KG1 (cell line): ENCODE measurements around the gene C19orf12.

Source experiments
- DNase-seq: peaks from one replicate; lab custom pipeline; 2025; lab: John Stamatoyannopoulos, UW

C19orf12 gene

GRCh38 chr19:29695765-29696564 lies 19.1 kb downstream of the C19orf12 start:
- DNase-seq: no peak

- DNase-seq: no peak
Measured at GRCh38 chr19:29694669-29695627, 20.1 kb downstream of the C19orf12 start.

DNA sequence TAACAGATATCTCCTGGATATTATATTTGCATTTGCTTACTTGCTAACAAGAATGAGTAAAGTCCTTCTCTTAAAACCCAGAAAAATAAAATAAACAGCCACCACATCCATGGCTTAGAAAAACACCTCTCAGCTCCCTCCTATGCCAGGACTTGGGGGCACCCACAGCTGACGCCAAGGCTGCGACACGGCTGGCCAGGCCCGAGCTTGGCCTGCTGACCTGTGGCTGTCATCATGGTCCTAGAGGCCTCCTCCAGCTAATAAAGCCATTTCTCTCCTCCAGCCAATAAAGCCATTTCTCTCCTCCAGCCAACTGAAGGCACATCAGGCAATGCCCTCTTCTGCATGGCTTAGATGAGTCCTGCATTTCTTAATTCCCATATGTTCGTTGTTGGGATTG lies 20.9 kb downstream of the C19orf12 start:
- no peak for DNase-seq

DNA sequence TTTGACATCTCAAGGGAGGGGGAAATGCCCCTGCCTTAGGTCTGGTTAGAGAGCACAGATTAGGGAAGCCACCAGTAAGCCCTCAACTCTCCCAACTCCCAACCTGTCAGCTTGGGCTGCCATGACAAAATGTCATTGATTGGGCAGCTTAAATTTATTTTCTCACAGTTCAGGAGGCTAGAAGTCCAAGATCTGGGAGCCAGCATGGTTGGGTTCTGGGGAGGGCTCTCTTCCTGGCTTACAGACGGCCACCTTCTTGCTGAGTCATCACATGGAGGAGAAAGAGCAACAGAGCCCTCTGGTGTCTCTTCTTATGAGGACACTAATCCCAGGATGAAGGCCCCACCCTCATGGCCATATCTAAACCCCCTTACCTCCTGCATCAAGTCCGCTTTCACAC lies 24.2 kb downstream of the C19orf12 start:
- no peak for DNase-seq

DNA sequence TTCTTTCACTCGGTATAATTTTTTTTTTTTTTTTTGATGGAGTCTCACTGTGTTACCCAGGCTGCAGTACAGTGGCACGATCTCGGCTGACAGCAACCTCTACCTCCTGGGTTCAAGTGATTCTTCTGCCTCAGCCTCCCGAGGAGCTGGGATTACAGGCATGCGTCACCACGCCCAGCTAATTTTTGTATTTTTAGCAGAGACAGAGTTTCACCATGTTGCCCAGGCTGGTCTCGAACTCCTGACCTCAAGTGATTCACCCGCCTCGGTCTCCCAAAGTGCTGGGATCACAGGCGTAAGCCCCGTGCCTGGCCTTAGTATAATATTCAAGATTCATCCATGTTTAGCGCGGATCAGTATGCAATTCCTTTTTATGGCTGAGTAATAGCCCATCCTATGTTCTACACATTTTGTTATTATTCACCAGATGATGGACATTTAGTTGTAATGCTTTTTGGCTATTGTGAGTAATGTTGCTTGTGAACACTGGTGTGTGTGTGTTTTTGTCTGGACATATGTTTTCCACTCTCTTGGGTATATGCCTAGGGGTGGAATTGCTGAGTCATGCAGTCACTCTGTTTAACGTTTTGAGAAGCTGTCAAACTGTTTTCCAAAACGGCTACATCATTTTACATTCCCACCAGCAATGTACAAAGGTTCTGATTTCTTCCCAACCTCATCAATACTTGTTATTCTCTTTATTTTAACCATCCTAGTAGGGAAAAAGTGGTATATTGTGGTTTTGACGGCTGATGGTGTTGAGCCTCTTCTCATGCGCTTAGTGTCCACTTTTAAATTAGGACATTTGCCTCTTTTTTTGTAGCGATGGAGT lies 26.9 kb downstream of the C19orf12 start:
- no peak for DNase-seq

DNA sequence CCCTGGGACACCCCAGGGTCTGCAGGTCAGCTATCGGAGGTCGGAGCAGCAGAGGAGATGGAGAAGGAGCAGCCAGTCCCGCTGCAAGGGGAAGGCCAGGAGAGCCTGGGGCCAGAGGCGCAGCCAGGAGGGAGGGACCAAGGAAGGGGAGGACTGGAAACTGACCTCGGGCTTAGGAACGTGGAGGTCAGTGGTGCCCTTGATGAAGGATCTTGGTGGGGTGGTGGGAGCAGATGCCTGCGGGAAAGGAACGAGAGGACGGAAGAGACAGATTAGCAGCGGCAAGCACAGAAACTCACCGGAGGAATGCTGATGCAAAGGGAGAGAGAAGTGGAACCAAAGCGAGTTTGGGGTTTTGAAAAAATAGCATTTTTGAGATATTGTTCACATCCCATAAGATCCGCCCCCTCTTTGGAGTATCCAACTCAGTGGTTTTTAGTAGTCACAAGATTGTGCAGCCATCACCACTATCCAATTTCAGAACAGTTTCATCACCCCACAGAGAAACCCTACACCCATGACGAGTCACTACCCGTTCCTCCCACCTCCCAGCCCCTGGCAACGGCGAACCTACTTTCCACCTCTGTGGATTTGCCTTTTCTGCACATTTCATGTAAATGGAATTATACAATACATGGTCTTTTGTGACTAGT lies 27.7 kb downstream of the C19orf12 start:
- no peak for DNase-seq

DNA sequence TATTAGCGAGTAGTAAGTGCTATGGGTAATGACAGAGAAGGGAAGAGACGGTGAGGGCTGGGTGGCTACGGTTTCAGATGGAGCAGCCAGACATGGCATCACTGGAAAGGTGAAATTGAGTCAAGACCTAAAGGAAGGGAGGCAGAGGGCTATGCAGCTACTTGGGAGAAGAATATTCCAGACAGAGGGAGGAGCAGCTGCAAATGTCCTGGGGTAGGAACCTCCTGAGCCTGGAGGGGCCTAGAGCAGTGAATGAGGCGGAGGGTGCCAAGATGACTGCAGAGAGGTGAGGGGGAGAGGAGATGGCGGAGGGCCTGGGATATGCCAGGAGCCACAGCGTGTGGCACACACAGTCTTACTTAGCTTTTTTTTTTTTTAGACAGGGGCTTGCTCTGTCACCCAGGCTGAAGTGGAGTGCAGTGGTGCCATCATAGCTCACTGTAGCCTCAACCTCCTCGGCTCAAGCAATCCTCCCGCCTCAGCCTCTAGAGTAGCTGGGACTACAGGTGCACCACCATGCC lies 28.7 kb downstream of the C19orf12 start:
- DNase-seq: no peak

GRCh38 chr19:29685326-29685725 lies 29.7 kb downstream of the C19orf12 start:
- no peak for DNase-seq

- no peak for DNase-seq
Measured at GRCh38 chr19:29683009-29683408, 32.1 kb downstream of the C19orf12 start.

DNA sequence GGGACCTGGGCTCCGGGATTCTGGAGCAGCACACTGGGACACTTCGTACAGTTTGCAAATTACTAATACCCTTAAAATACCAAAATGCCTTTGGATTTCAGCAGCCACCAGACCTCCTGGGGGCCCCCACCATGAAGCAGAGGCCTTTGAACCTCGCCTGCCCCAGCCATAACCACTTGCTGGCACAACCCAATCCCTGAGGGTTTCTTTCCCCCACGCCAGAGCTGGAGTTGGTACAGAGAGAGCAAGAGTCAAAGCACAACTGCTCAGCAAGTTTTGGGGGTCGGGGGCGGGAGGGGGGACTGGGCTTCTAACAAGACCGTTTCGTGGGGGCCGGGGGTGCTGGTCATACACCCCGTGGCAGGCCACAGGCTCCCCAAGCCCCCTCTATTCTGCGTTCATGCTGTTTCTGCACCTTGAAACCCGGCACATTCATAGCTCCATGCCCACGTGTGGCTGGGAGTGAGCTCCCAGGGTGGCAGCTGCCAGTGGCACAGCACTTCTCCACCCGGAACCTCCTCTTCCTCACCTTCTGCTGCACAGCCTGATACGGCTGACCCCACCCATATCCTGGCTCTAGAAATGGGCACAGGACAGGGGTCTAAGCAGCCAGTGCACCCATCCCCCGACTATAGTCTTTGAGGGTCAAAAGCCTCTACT lies 32.7 kb downstream of the C19orf12 start:
- no peak for DNase-seq

GRCh38 chr19:29681422-29682235 lies 33.4 kb downstream of the C19orf12 start:
- no peak for DNase-seq

- DNase-seq: no peak
Measured at GRCh38 chr19:29680937-29681336, 34.1 kb downstream of the C19orf12 start.

GRCh38 chr19:29680447-29680846 lies 34.6 kb downstream of the C19orf12 start:
- DNase-seq: peak; percentile 39

DNA sequence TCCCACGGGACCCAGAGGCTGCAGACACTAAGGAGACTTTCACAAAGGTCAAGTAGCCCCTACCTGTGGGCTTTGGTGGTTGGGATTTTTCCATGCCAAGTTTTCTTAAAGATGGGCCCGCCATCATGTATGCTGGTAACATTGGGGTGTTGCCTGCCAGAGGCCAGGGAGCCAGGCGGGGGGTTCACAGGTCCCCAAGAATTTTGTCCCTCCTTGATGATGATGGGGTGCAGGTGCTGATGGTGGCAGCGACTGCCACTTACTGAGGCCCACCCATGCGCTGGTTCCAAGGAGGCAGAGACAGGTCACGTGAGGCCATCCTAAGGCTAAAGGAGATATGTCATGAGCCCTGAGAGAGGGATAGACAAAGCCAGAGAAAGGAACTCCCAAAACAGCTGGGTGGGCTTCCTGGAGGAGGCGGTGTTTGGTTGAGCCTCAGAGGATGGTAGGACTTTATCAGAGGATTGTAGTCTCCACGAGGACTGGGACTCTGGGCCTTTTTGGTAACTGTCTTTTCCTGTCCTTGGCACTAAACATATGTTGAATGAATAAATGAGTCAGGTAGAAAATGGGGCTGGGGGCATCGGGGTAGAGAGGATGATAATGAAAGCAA lies 35.4 kb downstream of the C19orf12 start:
- no peak for DNase-seq

- DNase-seq: no peak
Measured at GRCh38 chr19:29678484-29679106, 36.5 kb downstream of the C19orf12 start.

DNA sequence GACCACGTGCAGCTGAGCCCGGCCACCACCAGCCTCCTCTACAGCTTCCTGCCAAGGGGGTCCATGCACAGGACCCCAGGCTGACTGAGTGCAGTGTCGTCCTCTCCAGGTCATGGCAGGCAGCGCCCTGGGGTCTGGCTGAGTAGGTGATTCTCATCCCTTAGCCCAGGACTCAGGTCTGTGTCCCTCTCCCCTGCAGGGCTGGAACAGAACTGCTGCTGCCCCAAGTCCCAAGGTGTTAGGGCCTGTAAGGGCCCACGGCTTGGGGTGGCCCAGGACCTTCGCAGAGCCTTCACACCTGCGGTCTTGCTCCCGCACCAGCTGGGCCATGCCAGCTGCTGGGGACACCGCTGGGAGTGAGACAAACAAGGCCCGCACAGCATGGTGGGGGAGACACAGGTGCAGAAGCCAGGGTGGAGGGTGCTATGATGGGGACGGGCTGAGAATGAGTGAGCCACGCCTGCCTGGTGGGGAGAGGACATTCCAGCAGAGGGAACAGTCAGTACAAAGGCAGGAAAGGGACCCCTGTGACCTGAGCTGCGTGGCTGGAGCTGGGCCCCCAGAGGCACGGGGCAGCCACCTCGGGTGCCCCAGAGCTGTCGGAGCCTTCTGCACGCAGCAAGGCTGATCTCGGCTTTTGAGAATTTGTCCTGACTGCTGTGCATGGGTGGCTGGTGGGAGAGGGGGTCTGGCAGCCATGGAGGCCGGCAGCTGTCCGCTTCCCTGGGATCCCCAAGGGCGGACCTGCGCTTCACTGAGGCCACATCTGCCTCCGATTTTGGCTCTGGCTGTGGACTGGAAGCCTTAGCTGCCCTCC lies 37.9 kb downstream of the C19orf12 start:
- no peak for DNase-seq

DNA sequence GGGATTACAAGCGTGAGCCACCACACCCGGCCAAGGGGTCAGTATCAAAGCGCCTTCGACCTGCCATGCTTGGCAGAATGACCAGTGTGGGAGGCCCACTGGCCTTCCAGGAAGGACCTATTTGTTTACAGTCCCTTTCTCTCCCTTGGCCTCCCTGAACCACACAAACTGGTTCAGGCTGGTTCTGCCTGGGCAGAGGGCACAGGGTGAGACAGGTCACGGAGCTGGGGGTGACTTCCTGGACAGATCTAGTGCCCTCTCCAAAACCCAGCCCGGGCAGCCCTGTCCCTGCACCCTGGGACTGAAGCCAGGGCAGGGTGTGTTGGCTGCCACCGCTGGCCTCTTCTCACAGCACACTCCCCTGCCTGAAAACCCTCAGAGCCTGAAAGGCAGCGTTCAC lies 38.5 kb downstream of the C19orf12 start:
- DNase-seq: no peak

- DNase-seq: no peak
Measured at GRCh38 chr19:29675650-29676186, 39.3 kb downstream of the C19orf12 start.
